H9 (cell line): Measurements from ENCODE around the gene AKAP12. TPM values are rescaled to one million over a fixed set of nuclear protein-coding genes. Genes with fewer than 3 reads are reported as not detected.

ENCODE experiments used
- DNase-seq: peaks from one replicate; pipeline ENCODE4 v3.0.0-alpha.2; 2017
- H2AFZ ChIP-seq: one replicate; pipeline ENCODE4 v1.6.1; 2013; ENCODE audit warnings: mild to moderate bottlenecking, low read length, control low read depth, moderate library complexity
- H2AK5ac ChIP-seq: 2 replicates; pipeline ENCODE4 v1.6.1; 2013; ENCODE audit warnings: low read length, control low read depth, mixed read lengths; ENCODE audit not compliant: insufficient read length
- H2BK120ac ChIP-seq: one replicate; pipeline ENCODE4 v1.6.1; 2013; ENCODE audit warnings: low read depth, mild to moderate bottlenecking, low read length, control low read depth, inconsistent platforms; ENCODE audit not compliant: poor library complexity, severe bottlenecking
- H2BK12ac ChIP-seq: 2 replicates; pipeline ENCODE4 v1.6.1; 2013; ENCODE audit warnings: low read length, control low read depth, mixed read lengths, low read depth; ENCODE audit not compliant: insufficient read length
- H2BK15ac ChIP-seq: 2 replicates; pipeline ENCODE4 v1.6.1; 2013; ENCODE audit warnings: low read depth, low read length, control low read depth
- H2BK20ac ChIP-seq: one replicate; pipeline ENCODE4 v1.6.1; 2013; ENCODE audit warnings: low read depth, mild to moderate bottlenecking, low read length, control low read depth, inconsistent platforms; ENCODE audit not compliant: poor library complexity, severe bottlenecking
- H2BK5ac ChIP-seq: 2 replicates; pipeline ENCODE4 v1.6.1; 2013; ENCODE audit warnings: low read length, control low read depth, mixed read lengths; ENCODE audit not compliant: insufficient read length
- H3K14ac ChIP-seq: 2 replicates; pipeline ENCODE4 v1.6.1; 2013; ENCODE audit warnings: low read length, control low read depth; ENCODE audit not compliant: insufficient read depth
- H3K18ac ChIP-seq: 2 replicates; pipeline ENCODE4 v1.6.1; 2013; ENCODE audit warnings: low read depth, mild to moderate bottlenecking, mixed read lengths, low read length, control low read depth; ENCODE audit not compliant: insufficient read length
- H3K23ac ChIP-seq: 2 replicates; pipeline ENCODE4 v1.6.1; 2013; ENCODE audit warnings: low read length, control low read depth, mixed read lengths, low read depth; ENCODE audit not compliant: insufficient read length
- H3K23me2 ChIP-seq: 2 replicates; pipeline ENCODE4 v1.6.1; 2013; ENCODE audit warnings: low read depth, mild to moderate bottlenecking, mixed read lengths, low read length, control low read depth; ENCODE audit not compliant: insufficient read length, poor library complexity, severe bottlenecking
- H3K27ac ChIP-seq: 2 replicates; pipeline ENCODE4 v1.5.1; 2013; ENCODE audit warnings: low read length, control low read depth, mixed read lengths, low read depth; ENCODE audit not compliant: insufficient read length
- H3K27me3 ChIP-seq: 2 replicates; pipeline ENCODE4 v1.6.1; 2013; ENCODE audit warnings: low read length, control low read depth, inconsistent platforms; ENCODE audit not compliant: insufficient read depth
- H3K4ac ChIP-seq: 2 replicates; pipeline ENCODE4 v1.6.1; 2013; ENCODE audit warnings: low read depth, mild to moderate bottlenecking, control low read depth, inconsistent platforms, low read length, moderate library complexity
- H3K4me1 ChIP-seq: 2 replicates; pipeline ENCODE4 v1.6.1; 2013; ENCODE audit warnings: low read length, control low read depth, inconsistent platforms; ENCODE audit not compliant: insufficient read depth
- H3K4me2 ChIP-seq: 2 replicates; pipeline ENCODE4 v1.6.1; 2013; ENCODE audit warnings: low read length, control low read depth, mixed read lengths; ENCODE audit not compliant: insufficient read length, insufficient read depth
- H3K56ac ChIP-seq: 2 replicates; pipeline ENCODE4 v1.6.1; 2013; ENCODE audit warnings: low read depth, mild to moderate bottlenecking, mixed read lengths, low read length, control low read depth; ENCODE audit not compliant: insufficient read length
- H3K79me1 ChIP-seq: 2 replicates; pipeline ENCODE4 v1.6.1; 2013; ENCODE audit warnings: low read depth, mild to moderate bottlenecking, moderate library complexity, low read length, control low read depth, inconsistent platforms; ENCODE audit not compliant: insufficient read depth, poor library complexity, severe bottlenecking
- H3K79me2 ChIP-seq: 2 replicates; pipeline ENCODE4 v1.6.1; 2013; ENCODE audit warnings: low read length, control low read depth, inconsistent platforms; ENCODE audit not compliant: insufficient read depth
- H3K9ac ChIP-seq: 2 replicates; pipeline ENCODE4 v1.6.1; 2013; ENCODE audit warnings: low read length, control low read depth, mixed read lengths; ENCODE audit not compliant: insufficient read length; ENCODE audit errors: extremely low read depth
- H3K9me3 ChIP-seq: one replicate; pipeline ENCODE4 v1.6.1; 2013; ENCODE audit warnings: low read depth, low read length, inconsistent platforms; ENCODE audit not compliant: control insufficient read depth
- H3T11ph ChIP-seq: one replicate; pipeline ENCODE4 v1.6.1; 2013; ENCODE audit warnings: mild to moderate bottlenecking, low read length, control low read depth, inconsistent platforms
- H4K20me1 ChIP-seq: one replicate; pipeline ENCODE4 v1.6.1; 2013; ENCODE audit not compliant: control insufficient read depth, insufficient read length, insufficient read depth
- H4K5ac ChIP-seq: 2 replicates; pipeline ENCODE4 v1.6.1; 2013; ENCODE audit warnings: low read depth, mild to moderate bottlenecking, mixed read lengths, low read length, control low read depth; ENCODE audit not compliant: insufficient read length
- H4K8ac ChIP-seq: replicated peaks from 2 replicates; pipeline ENCODE4 v1.6.1; 2013; ENCODE audit warnings: low read length, control low read depth, mixed read lengths, low read depth; ENCODE audit not compliant: insufficient read length
- H4K91ac ChIP-seq: 2 replicates; pipeline ENCODE4 v1.6.1; 2013; ENCODE audit warnings: low read depth, mild to moderate bottlenecking, moderate library complexity, mixed read lengths, low read length, control low read depth; ENCODE audit not compliant: insufficient read length
- H3K27ac Mint-ChIP-seq, 3 experiments: 2 replicates in 2 of 3; 3 replicates in 1 of 3; pipeline ENCODE4 v1.8.0; 2020 to 2021; ENCODE audit warnings: mixed read lengths in 3 of 3, mild to moderate bottlenecking in 1 of 3, moderate library complexity in 1 of 3
- H3K27me3 Mint-ChIP-seq: 2 replicates; pipeline ENCODE4 v1.8.0; 2021; ENCODE audit warnings: low read depth, mild to moderate bottlenecking, moderate library complexity, mixed read lengths
- H3K36me3 Mint-ChIP-seq, 3 experiments: 2 replicates in 2 of 3; 3 replicates in 1 of 3; pipeline ENCODE4 v1.8.0; 2020 to 2021; ENCODE audit warnings: low read depth in 3 of 3, mixed read lengths in 3 of 3; ENCODE audit not compliant: insufficient read depth in 1 of 3
- H3K4me1 Mint-ChIP-seq, 2 experiments: 2 replicates each; pipeline ENCODE4 v1.8.0; 2020; ENCODE audit warnings: mixed read lengths in 2 of 2
- H3K4me3 Mint-ChIP-seq, 2 experiments: 2 replicates in 1 of 2; 3 replicates in 1 of 2; pipeline ENCODE4 v1.8.0; 2020 to 2021; ENCODE audit warnings: mild to moderate bottlenecking in 2 of 2, mixed read lengths in 2 of 2, moderate library complexity in 1 of 2
- H3K9me3 Mint-ChIP-seq, 2 experiments: 2 replicates in 1 of 2; 3 replicates in 1 of 2; pipeline ENCODE4 v1.8.0; 2020; ENCODE audit warnings: mild to moderate bottlenecking in 2 of 2, mixed read lengths in 2 of 2, moderate library complexity in 1 of 2
- CTCF ChIP-seq: fragments of 200-600 bp; sonication (generic); conservative IDR thresholded peaks from 3 replicates; pipeline ENCODE4 v1.8.0; 2021; ENCODE audit warnings: antibody characterized with exemption, mild to moderate bottlenecking
- WGBS: extraction: QIAGEN DNeasy Blood & Tissue Kit; methylation state at CpG from one replicate; pipeline ENCODE4 v1.1.7; 2013; ENCODE audit warnings: missing lambda C conversion rate, low lambda C conversion rate, mixed read lengths; ENCODE audit not compliant: insufficient read length; ENCODE audit errors: extremely low coverage; 5-methylcytosine and 5-hydroxymethylcytosine counted together
- total RNA-seq: library from RNA; stranded (reverse); gene quantifications from 2 replicates; pipeline ENCODE4 v1.2.1, GENCODE V29; 2021

The AKAP12 gene
- total RNA-seq, 1 experiment from 2014 or later, result 52.3 TPM

- Histone ChIP-seq H3K23me2 (no peaks in the 10 kb centered on the region), H3K27me3 (no peaks in the 10 kb centered on the region), H3K56ac (no peak overlapping the region), H3K18ac (no peak overlapping the region), H2BK20ac (no peak overlapping the region), H2BK12ac (no peak overlapping the region), H3K9ac (no peak overlapping the region), H2BK15ac (no peak overlapping the region), H3K79me1 (peaks cover 8% of the 10 kb centered on the region), H2BK120ac (no peak overlapping the region), H3K14ac (no peak overlapping the region), H4K20me1 (no peaks in the 10 kb centered on the region), H2BK5ac (no peak overlapping the region), H2AK5ac (no peak overlapping the region), H3K4me1 (no peaks in the 10 kb centered on the region), H2AFZ (no peak overlapping the region), H4K8ac (no peak overlapping the region), H3K27ac (no peak overlapping the region), H4K91ac (no peak overlapping the region), H3K79me2 (peaks cover 26% of the 10 kb centered on the region), H3T11ph (no peak overlapping the region), H3K4ac (no peak overlapping the region), H3K4me2 (no peak overlapping the region), H3K9me3 (no peaks in the 10 kb centered on the region), H3K23ac (no peak overlapping the region), H4K5ac (no peak overlapping the region)
- Mint-ChIP-seq H3K36me3 (peaks cover 23 to 35% (median 27%) of the 10 kb centered on the region in 3 experiments), H3K27me3 (no peaks in the 10 kb centered on the region), H3K9me3 (no peaks in the 10 kb centered on the region; a peak in 1 of 5 replicates), H3K27ac (no peak overlapping the region), H3K4me1 (peaks cover 0 to 6% of the 10 kb centered on the region in 2 experiments; a peak in 1 of 4 replicates), H3K4me3 (no peak overlapping the region)
- WGBS, result no CpG with 5 or more reads among the region's 1 CpG
- DNase-seq, result no peak
- no peak for TF ChIP-seq CTCF
These were observed 162.5 kb downstream of the AKAP12 start for GRCh38 chr6:151402228-151402627.
